SU-DHL-6 (cell line): ENCODE results near the gene CCR7.

Experiments used
- H2AFZ ChIP-seq: fragments of 200-600 bp; sonication (generic); 2 replicates; pipeline ENCODE4 v1.6.1; 2014; ENCODE audit warnings: low read depth, mild to moderate bottlenecking, moderate library complexity, mixed read lengths, antibody characterized with exemption, low read length; ENCODE audit not compliant: severe bottlenecking
- H3F3A ChIP-seq: fragments of 200-600 bp; shearing (Covaris generic); 2 replicates; pipeline ENCODE4 v1.6.0; 2016; ENCODE audit warnings: antibody characterized with exemption, mild to moderate bottlenecking; ENCODE audit not compliant: insufficient read depth
- H3K27ac ChIP-seq: fragments of 200-600 bp; sonication (generic); 2 replicates; pipeline ENCODE4 v1.5.1; 2016; ENCODE audit warnings: low read depth, mild to moderate bottlenecking, low read length, moderate library complexity, mixed read lengths
- H3K27me3 ChIP-seq: fragments of 200-600 bp; sonication (generic), shearing (Covaris generic); 2 replicates; pipeline ENCODE4 v1.6.0; 2014; ENCODE audit warnings: mild to moderate bottlenecking, low read length
- H3K36me3 ChIP-seq: fragments of 200-600 bp; sonication (generic); 2 replicates; pipeline ENCODE4 v1.6.1; 2014; ENCODE audit warnings: mild to moderate bottlenecking, low read length, mixed read lengths
- H3K4me2 ChIP-seq: fragments of 300-600, 200-600 bp; shearing (Covaris generic), sonication (generic); 2 replicates; pipeline ENCODE4 v1.6.0; 2014; ENCODE audit warnings: low read length, low read depth, mild to moderate bottlenecking; ENCODE audit not compliant: poor library complexity, severe bottlenecking
- H3K4me3 ChIP-seq: fragments of 200-600 bp; sonication (generic); 2 replicates; pipeline ENCODE4 v1.5.1; 2014; ENCODE audit warnings: antibody characterized with exemption, low read length, mild to moderate bottlenecking, mixed read lengths; ENCODE audit not compliant: insufficient read depth, poor library complexity, severe bottlenecking
- H3K79me2 ChIP-seq: fragments of 200-600 bp; sonication (generic); 2 replicates; pipeline ENCODE4 v1.6.1; 2014; ENCODE audit warnings: mild to moderate bottlenecking, low read length, moderate library complexity; ENCODE audit not compliant: insufficient read depth
- H3K9ac ChIP-seq: fragments of 200-600 bp; sonication (generic); 2 replicates; pipeline ENCODE4 v1.7.0; 2014; ENCODE audit warnings: mild to moderate bottlenecking, low read length
- H3K9me2 ChIP-seq: fragments of 200-600 bp; sonication (generic); replicated peaks from 2 replicates; pipeline ENCODE4 v1.6.1; 2014; ENCODE audit warnings: low read length; ENCODE audit not compliant: insufficient read depth
- H3K9me3 ChIP-seq: fragments of 200-600 bp; sonication (generic); 2 replicates; pipeline ENCODE4 v1.6.1; 2014; ENCODE audit warnings: low read length, mixed read lengths; ENCODE audit not compliant: insufficient read depth
- H4K20me1 ChIP-seq: fragments of 200-600 bp; sonication (generic); 2 replicates; pipeline ENCODE4 v1.6.1; 2014; ENCODE audit warnings: low read depth, mild to moderate bottlenecking, antibody characterized with exemption, low read length, moderate library complexity, mixed read lengths
- EZH2phosphoT487 ChIP-seq: fragments of 200-600 bp; sonication (generic), shearing (Covaris generic); conservative IDR thresholded peaks from 2 replicates; pipeline ENCODE4 v1.6.1; 2018; ENCODE audit warnings: mild to moderate bottlenecking, antibody characterized with exemption, low read length, moderate library complexity, mixed read lengths
- TF ChIP-seq, protein P1 (sequence below): fragments of 200-600 bp; sonication (generic); IDR thresholded peaks from one replicate; pipeline ENCODE4 v1.5.1; 2017; ENCODE audit warnings: antibody characterized with exemption, mild to moderate bottlenecking, low read length, moderate library complexity; ENCODE audit not compliant: insufficient read depth, poor library complexity, severe bottlenecking

Gene CCR7

DNA sequence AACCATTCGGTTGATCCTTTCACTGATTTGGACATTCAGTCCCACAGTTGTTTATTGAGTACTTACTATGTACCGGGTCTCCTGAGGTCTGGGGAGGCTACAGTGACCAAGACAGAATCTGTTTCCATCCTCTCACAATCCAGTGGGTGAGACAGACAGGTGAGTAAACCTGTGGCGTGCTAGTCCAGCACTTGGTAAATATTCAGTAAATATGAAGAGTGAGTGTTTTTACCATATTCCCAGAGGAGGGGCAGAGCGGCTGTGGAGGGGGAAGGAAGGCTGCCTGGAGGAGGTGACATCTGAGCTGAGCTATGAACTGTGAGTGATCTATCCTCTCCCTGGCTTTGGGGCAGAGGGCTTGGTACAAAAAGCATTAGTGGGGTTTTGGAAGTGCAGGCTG is 31.4 kb downstream of the CCR7 start:
- H3K9me3 ChIP-seq: no peaks in the 10 kb centered on the region
- no peaks in the 10 kb centered on the region for H3F3A ChIP-seq
- no peak for TF ChIP-seq EZH2phosphoT487
- TF ChIP-seq, protein P1, sequence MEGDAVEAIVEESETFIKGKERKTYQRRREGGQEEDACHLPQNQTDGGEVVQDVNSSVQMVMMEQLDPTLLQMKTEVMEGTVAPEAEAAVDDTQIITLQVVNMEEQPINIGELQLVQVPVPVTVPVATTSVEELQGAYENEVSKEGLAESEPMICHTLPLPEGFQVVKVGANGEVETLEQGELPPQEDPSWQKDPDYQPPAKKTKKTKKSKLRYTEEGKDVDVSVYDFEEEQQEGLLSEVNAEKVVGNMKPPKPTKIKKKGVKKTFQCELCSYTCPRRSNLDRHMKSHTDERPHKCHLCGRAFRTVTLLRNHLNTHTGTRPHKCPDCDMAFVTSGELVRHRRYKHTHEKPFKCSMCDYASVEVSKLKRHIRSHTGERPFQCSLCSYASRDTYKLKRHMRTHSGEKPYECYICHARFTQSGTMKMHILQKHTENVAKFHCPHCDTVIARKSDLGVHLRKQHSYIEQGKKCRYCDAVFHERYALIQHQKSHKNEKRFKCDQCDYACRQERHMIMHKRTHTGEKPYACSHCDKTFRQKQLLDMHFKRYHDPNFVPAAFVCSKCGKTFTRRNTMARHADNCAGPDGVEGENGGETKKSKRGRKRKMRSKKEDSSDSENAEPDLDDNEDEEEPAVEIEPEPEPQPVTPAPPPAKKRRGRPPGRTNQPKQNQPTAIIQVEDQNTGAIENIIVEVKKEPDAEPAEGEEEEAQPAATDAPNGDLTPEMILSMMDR: no peak
- H3K27ac ChIP-seq: no peak overlapping the region
- H3K9me2 ChIP-seq: no peaks in the 10 kb centered on the region
- H4K20me1 ChIP-seq: no peaks in the 10 kb centered on the region
- no peaks in the 10 kb centered on the region for H3K27me3 ChIP-seq
- no peak overlapping the region for H3K4me2 ChIP-seq
- no peak overlapping the region for H2AFZ ChIP-seq
- H3K9ac ChIP-seq: no peak overlapping the region
- H3K79me2 ChIP-seq: no peaks in the 10 kb centered on the region
- no peaks in the 10 kb centered on the region for H3K36me3 ChIP-seq
- H3K4me3 ChIP-seq: no peak overlapping the region

DNA sequence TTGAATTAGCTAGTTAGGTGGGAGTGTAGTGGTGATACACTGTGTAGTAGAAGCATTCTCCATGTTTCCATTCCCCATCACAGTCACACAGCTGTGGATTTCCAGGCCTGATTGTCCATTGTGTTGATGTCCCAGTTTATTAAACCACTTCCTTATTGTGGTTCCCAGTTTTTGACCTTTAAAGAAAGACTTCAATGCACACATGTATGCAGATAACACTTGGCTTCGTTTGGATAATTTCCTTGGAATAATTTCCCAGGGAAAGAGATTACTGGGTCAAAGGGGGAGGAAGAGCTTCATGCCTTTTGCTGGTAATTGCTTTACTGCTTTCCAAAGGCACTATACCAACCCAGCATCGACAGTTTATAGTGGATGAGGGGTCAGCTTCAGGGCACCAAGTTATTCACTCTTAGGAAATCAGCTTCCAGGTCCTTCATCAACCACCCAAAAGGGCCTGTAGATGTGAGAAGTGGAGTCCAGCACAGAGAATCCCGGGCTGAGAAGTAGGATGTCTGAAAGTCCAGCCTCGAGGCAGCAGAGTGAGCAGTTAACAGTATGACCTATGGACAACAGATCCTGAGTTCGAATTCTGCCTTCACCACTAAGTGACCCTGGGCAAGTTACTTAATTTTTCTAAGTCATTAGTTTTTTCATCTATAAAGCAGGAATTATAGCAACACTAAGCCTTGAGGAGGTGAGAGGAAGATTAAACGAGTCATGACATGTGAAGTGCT is 32.6 kb downstream of the CCR7 start:
- Histone ChIP-seq H3K4me2 (no peak overlapping the region), H3K9me2 (no peaks in the 10 kb centered on the region)

DNA sequence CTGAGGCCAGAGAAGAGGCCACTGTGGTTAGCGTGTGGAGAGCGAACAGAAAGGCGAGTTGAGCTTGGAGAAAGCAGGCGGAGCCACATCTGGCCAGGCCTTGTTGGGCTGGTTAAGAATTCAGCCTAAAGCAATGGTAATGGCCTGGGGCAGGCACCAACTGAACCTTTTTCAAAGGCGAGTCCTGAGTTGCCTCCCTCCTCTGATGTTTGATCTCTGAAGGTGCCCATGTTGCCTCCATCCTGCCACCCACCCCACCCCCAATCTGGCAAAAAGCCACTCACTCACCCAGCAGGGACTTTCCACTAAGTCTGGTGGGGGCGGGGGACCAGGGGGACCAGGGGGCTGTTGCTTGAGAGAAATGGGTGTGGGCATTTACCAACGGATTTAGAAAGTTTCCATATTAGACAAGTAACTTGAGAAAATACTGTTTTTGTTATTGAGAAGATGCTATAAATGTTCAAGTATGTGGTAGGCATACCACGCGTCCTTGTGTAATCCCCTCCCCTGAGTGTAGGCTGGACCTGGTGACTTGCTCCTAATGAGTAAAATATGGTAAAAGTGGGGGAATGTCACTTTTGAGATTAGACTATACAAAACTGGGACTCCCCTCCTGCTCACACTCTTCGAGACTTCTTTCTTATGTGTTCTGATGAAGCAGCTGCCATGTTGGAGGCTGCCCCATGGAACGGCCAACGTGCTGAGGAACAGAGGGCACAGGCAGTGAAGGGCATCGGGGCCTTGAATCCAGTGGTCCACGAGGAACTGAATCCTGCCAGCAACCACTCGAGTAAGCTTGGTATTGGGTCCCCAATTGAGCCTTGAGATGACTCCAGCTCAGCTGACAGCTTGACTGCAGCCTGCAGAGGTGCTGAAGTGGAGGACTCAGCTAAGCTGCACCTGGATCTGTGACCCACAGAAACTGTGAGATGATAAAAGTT is 34.0 kb downstream of the CCR7 start:
- no peak overlapping the region for H3K9ac ChIP-seq
- no peak overlapping the region for H3K4me2 ChIP-seq
- H3K9me2 ChIP-seq: no peaks in the 10 kb centered on the region
- no peaks in the 10 kb centered on the region for H4K20me1 ChIP-seq
- TF ChIP-seq, protein P1: no peak
- TF ChIP-seq EZH2phosphoT487: no peak
- no peak overlapping the region for H3K4me3 ChIP-seq
- no peaks in the 10 kb centered on the region for H3K27me3 ChIP-seq
- no peak overlapping the region for H3K27ac ChIP-seq
- H3K9me3 ChIP-seq: no peaks in the 10 kb centered on the region
- no peaks in the 10 kb centered on the region for H3K36me3 ChIP-seq
- no peak overlapping the region for H2AFZ ChIP-seq
- H3F3A ChIP-seq: no peaks in the 10 kb centered on the region
- H3K79me2 ChIP-seq: no peaks in the 10 kb centered on the region

More for the DNA sequence above, 32.6 kb downstream of the CCR7 start:
- Histone ChIP-seq H3K9ac (no peak overlapping the region), H3K27me3 (no peaks in the 10 kb centered on the region), H3K27ac (no peak overlapping the region), H4K20me1 (no peaks in the 10 kb centered on the region), H3K36me3 (no peaks in the 10 kb centered on the region), H3K4me3 (no peak overlapping the region), H2AFZ (no peak overlapping the region), H3F3A (no peaks in the 10 kb centered on the region), H3K79me2 (no peaks in the 10 kb centered on the region), H3K9me3 (no peaks in the 10 kb centered on the region)
- TF ChIP-seq EZH2phosphoT487: no peak
- TF ChIP-seq, protein P1: no peak
